Esophagus muscularis mucosa (tissue), 4 donors: ENCODE data around the gene PLBD2. TPM values are rescaled to one million over a fixed set of nuclear protein-coding genes. Genes with fewer than 3 reads are reported as not detected.
A peak's percentile ranks its signal among the peaks of the same experiment; 100 is the strongest.

Experiments used
- DNase-seq: peaks from one replicate; pipeline ENCODE4 v3.0.0-alpha.2; 2017; ENCODE audit errors: extremely low spot score
- H3K27ac ChIP-seq, 4 donors: fragments of 200-600 bp; sonication (generic); replicated peaks in 1 of 4; 1 replicate in 3 of 4; 2 replicates in 1 of 4; pipeline ENCODE4 v1.5.1; 2016 to 2019; ENCODE audit warnings: mild to moderate bottlenecking in 1 of 4
- H3K27me3 ChIP-seq, 4 donors: fragments of 200-600 bp; sonication (generic); one replicate each; pipeline versions ENCODE4 v1.5.1 to v1.6.0; 2016 to 2019
- H3K36me3 ChIP-seq, 4 donors: fragments of 200-600 bp; sonication (generic); one replicate each; pipeline ENCODE4 v1.5.1; 2016 to 2019
- H3K4me1 ChIP-seq, 4 donors: fragments of 200-600 bp; sonication (generic); one replicate each; pipeline ENCODE4 v1.5.1; 2016 to 2019
- H3K4me3 ChIP-seq, 4 donors: fragments of 200-600 bp; sonication (generic); 1 replicate in 2 of 4; 2 replicates in 2 of 4; pipeline ENCODE4 v1.5.1; 2016 to 2019; ENCODE audit warnings: mild to moderate bottlenecking in 4 of 4, moderate library complexity in 1 of 4
- H3K9me3 ChIP-seq, 4 donors: fragments of 200-600 bp; sonication (generic); 1 replicate in 3 of 4; 2 replicates in 1 of 4; pipeline ENCODE4 v1.5.1; 2016 to 2019
- CTCF ChIP-seq, 3 experiments: fragments of 200-600 bp in 2 of 3; fragments of 450-650 bp in 1 of 3; sonication (generic) in 2 of 3; IDR thresholded peaks; one replicate each; pipeline ENCODE4 v1.5.1; 2017 to 2019; ENCODE audit warnings: antibody characterized with exemption in 3 of 3, mild to moderate bottlenecking in 2 of 3, moderate library complexity in 1 of 3
- EP300 ChIP-seq: sonication (generic); formaldehyde crosslinking; IDR thresholded peaks from one replicate; pipeline ENCODE4 v1.6.1; 2017; ENCODE audit warnings: antibody characterized with exemption
- POLR2A ChIP-seq: fragments of 450-650 bp; IDR thresholded peaks from one replicate; pipeline ENCODE4 v1.6.1; 2017; ENCODE audit warnings: antibody characterized with exemption, moderate library complexity, mild to moderate bottlenecking, low read depth
- POLR2AphosphoS5 ChIP-seq, 2 donors: sonication (generic); formaldehyde crosslinking; IDR thresholded peaks; one replicate each; pipeline ENCODE4 v1.6.1; 2017; ENCODE audit warnings: antibody characterized with exemption in 2 of 2
- WGBS: methylation state at CpG from one replicate; pipeline ENCODE4 v1.1.5; 2018; 5-methylcytosine and 5-hydroxymethylcytosine counted together
- intact Hi-C: fragments of 100-400 bp; cut with DNase I; formaldehyde crosslinking; loops from one replicate; pipeline ENCODE4 v1.15.1; 2023
- total RNA-seq, 4 donors: library from RNA; depleted of rRNA; stranded (reverse); fragments of >200 nt; gene quantifications; one replicate each; pipeline versions ENCODE4 v1.1.0 to v1.2.1, GENCODE V29; 2016

The PLBD2 gene
- total RNA-seq, 4 donors from 2014 or later, result 30.2 to 60.9 (median 33.1) TPM

DNA sequence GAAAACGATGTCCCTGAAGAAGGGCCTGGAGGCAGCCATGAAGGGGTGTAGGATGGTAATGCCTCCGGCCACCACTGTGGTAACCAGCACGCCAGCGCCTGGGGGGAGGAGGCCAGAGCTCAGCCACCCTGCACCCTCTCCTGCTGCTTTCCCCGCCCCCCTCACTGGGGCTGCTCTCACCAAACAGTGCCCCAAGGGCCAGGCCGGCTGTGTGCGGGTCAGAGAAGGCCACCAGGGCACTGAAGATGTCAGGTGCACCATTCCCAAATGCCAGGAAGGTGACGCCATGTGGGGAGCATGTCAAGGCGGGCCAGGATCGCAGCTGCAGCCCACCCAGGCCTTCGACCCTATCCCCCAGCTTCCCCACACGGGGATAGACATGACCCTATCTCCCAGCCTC lies 38.0 kb upstream of the PLBD2 start:
- Histone ChIP-seq H3K27me3 (no peaks in the 10 kb centered on the region), H3K4me1 (no peaks in the 10 kb centered on the region), H3K9me3 (no peaks in the 10 kb centered on the region), H3K36me3 (peaks cover 26 to 66% (median 61%) of the 10 kb centered on the region in 4 donors), H3K4me3 (no peak overlapping the region), H3K27ac (no peak overlapping the region)
- intact Hi-C loops, result no loop called here
- 90% methylated on average over 7 of the region's 12 CpGs for whole genome bisulfite sequencing
- no peak for DNase-seq
- TF ChIP-seq CTCF (IDR thresholded peaks at IDR 0.05) (no peak), POLR2A (no peak), POLR2AphosphoS5 (IDR thresholded peaks at IDR 0.05) (no peak), EP300 (no peak)

DNA sequence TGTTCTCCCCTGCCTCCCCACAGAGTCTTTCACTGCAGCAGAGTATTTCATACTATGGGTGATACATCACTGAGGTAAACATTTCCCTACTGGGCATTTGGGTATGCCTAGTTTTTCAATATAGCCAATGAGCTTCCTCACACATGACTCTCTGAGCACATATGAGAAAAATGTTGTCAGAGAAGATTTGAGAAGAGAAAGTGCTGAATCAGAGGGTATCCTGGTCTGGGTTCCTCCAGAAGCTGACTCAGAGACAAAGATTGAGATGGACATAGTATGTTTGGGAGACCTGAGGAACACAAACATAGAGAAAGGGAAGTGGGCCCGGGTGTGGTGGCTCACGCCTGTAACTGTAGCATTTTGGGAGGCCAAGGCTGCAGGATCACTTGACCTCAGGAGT lies 36.0 kb upstream of the PLBD2 start:
- Histone ChIP-seq H3K4me3 (no peak overlapping the region), H3K36me3 (peaks cover 18 to 51% (median 42%) of the 10 kb centered on the region in 4 donors), H3K27me3 (no peaks in the 10 kb centered on the region), H3K9me3 (no peaks in the 10 kb centered on the region), H3K27ac (no peak overlapping the region), H3K4me1 (peaks cover 0 to 17% (median 9%) of the 10 kb centered on the region in 4 donors)
- no peak for DNase-seq
- TF ChIP-seq POLR2A (no peak), POLR2AphosphoS5 (IDR thresholded peaks at IDR 0.05) (no peak), CTCF (IDR thresholded peaks at IDR 0.05) (no peak), EP300 (no peak)
- 90% methylated on average over 2 of the region's 2 CpGs for WGBS
- intact Hi-C loops, result no loop called here

GRCh38 chr12:113325916-113326315 lies 32.5 kb upstream of the PLBD2 start:
- Histone ChIP-seq H3K4me3 (no peak overlapping the region), H3K27ac (peak overlapping the region in 2 of 4 donors; percentile 48 to 54), H3K9me3 (no peaks in the 10 kb centered on the region), H3K4me1 (peaks cover 13 to 32% (median 19%) of the 10 kb centered on the region in 4 donors), H3K27me3 (no peaks in the 10 kb centered on the region), H3K36me3 (peaks cover 6 to 30% (median 19%) of the 10 kb centered on the region in 4 donors)
- WGBS, result 37% methylated on average over 3 of the region's 3 CpGs
- intact Hi-C loops, result no loop called here
- no peak for DNase-seq
- no peak for TF ChIP-seq POLR2AphosphoS5 (IDR thresholded peaks at IDR 0.05)
- no peak for TF ChIP-seq EP300
- no peak for TF ChIP-seq POLR2A
- TF ChIP-seq CTCF (IDR thresholded peaks at IDR 0.05), result no peak

DNA sequence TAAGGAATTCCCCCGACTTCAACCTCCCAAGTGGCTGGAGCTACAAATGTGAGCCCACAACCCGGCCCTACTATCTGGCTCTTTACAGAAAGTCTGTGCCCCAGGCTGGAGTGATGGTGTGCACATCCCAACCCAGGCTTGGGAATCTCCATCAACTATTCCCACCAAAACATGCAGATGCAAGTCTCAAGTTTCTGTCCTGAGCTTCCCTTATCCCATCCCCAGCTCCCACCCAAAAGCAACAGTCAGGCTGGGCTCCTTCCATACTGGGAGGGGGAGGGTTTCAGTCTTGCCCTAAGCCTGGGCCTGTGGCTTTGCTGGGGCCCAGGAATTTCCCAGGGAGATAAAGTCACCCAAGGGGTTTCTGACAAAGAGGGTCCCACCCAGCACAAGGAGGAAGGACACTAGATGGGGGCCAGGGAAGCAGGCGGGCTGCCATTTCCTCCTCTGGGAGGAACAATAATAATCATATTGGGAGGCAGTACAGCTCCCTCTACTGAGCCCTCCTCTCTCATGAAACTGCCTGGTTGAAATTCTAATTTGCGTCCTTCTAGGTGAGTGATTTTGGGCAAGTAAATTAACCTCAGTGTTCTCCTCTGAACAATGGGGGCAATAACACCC lies 31.5 kb upstream of the PLBD2 start:
- intact Hi-C loops, result no loop called here
- H3K27ac ChIP-seq, result peak overlapping the region; percentile 20 to 54 (median 50)
- no peak for DNase-seq
- H3K4me1 ChIP-seq, result peaks cover 13 to 32% (median 19%) of the 10 kb centered on the region in 4 donors
- TF ChIP-seq POLR2A, result no peak
- no peak for TF ChIP-seq EP300
- TF ChIP-seq POLR2AphosphoS5 (IDR thresholded peaks at IDR 0.05), result no peak
- no peak for TF ChIP-seq CTCF (IDR thresholded peaks at IDR 0.05)
- H3K9me3 ChIP-seq, result no peaks in the 10 kb centered on the region
- 65% methylated on average over 3 of the region's 4 CpGs for WGBS
- peaks cover 0 to 28% (median 22%) of the 10 kb centered on the region in 4 donors for H3K36me3 ChIP-seq
- H3K4me3 ChIP-seq, result no peak overlapping the region
- H3K27me3 ChIP-seq, result no peaks in the 10 kb centered on the region
